HEK293T (cell line): Measurements from ENCODE around the gene TK2.

Experiments
- BHLHE40 ChIP-seq: fragments of 450-650 bp; IDR thresholded peaks from 2 replicates; pipeline ENCODE4 v1.6.1; 2016; ENCODE audit warnings: mild to moderate bottlenecking, moderate library complexity, borderline replicate concordance
- CTBP1 ChIP-seq: fragments of 450-650 bp; IDR thresholded peaks from 2 replicates; pipeline ENCODE4 v1.6.1; 2016; ENCODE audit warnings: borderline replicate concordance
- FOXA1 ChIP-seq: fragments of 450-650 bp; IDR thresholded peaks from 2 replicates; pipeline ENCODE4 v1.6.1; 2016; ENCODE audit warnings: mild to moderate bottlenecking
- FOXM1 ChIP-seq: fragments of 450-650 bp; IDR thresholded peaks from 2 replicates; pipeline ENCODE4 v1.6.1; 2017; ENCODE audit warnings: mild to moderate bottlenecking, borderline replicate concordance
- HDGF ChIP-seq: fragments of 450-650 bp; IDR thresholded peaks from 2 replicates; pipeline ENCODE4 v1.6.1; 2017; ENCODE audit warnings: antibody characterized with exemption, borderline replicate concordance
- SP1 ChIP-seq: fragments of 450-650 bp; IDR thresholded peaks from 2 replicates; pipeline ENCODE4 v1.6.1; 2017
- SUZ12 ChIP-seq: fragments of 450-650 bp; IDR thresholded peaks from 2 replicates; pipeline ENCODE4 v1.6.1; 2016; ENCODE audit warnings: mild to moderate bottlenecking
- TARDBP ChIP-seq: fragments of 450-650 bp; IDR thresholded peaks from 2 replicates; pipeline ENCODE4 v1.6.1; 2016
- ZNF384 ChIP-seq: fragments of 450-650 bp; IDR thresholded peaks from 2 replicates; pipeline ENCODE4 v1.6.1; 2016

GRCh38 chr16:66587881-66588600 lies 38.1 kb upstream of the TK2 start:
- TF ChIP-seq FOXM1, result no peak
- no peak for TF ChIP-seq SUZ12
- no peak for TF ChIP-seq TARDBP
- TF ChIP-seq FOXA1, result no peak
- TF ChIP-seq HDGF, result no peak
- TF ChIP-seq ZNF384, result no peak
- no peak for TF ChIP-seq BHLHE40
- TF ChIP-seq CTBP1, result no peak
- TF ChIP-seq SP1, result no peak
